ENCODE measurements around the gene PSMD12. TPM values are rescaled to one million over a fixed set of nuclear protein-coding genes. Genes with fewer than 3 reads are reported as not detected.
"Not testable (repeated sequence)": the region's sequence is repeated elsewhere in the genome, so short reads cannot be mapped to it uniquely, and the experiment has no call there.

The PSMD12 gene
- total and polyA plus RNA-seq, 12 donors, result 28.5 to 67.1 (median 48.4) TPM

- ATAC-seq, result no peak
- 90 to 91% methylated on average over 5 of the region's 5 CpGs for WGBS, 2 donors
- intact Hi-C loops (cut with DNase I), result no loop called here
- TF ChIP-seq CTCF (IDR thresholded peaks at IDR 0.05), result no peak
- Histone ChIP-seq H3K4me3 (no peak overlapping the region), H3K27ac (no peak overlapping the region), H3K9me3 (peaks cover 0 to 9% (median 0%) of the 10 kb centered on the region in 11 donors), H3K36me3 (no peaks in the 10 kb centered on the region), H3K27me3 (no peaks in the 10 kb centered on the region), H3K4me1 (peaks cover 0 to 13% (median 6%) of the 10 kb centered on the region in 9 donors)
- no peak for DNase-seq
Measured at GRCh38 chr17:67413388-67413787, 47.0 kb upstream of the PSMD12 start.

- Histone ChIP-seq H3K4me1 (peaks cover 0 to 13% (median 8%) of the 10 kb centered on the region in 9 donors), H3K27me3 (no peaks in the 10 kb centered on the region), H3K4me3 (no peak overlapping the region), H3K9me3 (peaks cover 0 to 9% (median 0%) of the 10 kb centered on the region in 11 donors), H3K27ac (no peak overlapping the region), H3K36me3 (no peaks in the 10 kb centered on the region)
- intact Hi-C loops (cut with DNase I), result no loop called here
- TF ChIP-seq CTCF (IDR thresholded peaks at IDR 0.05), result no peak
- ATAC-seq (no peak), DNase-seq (no peak)
- WGBS, 2 donors, result 60 to 66% methylated on average over 2 of the region's 2 CpGs
Measured at GRCh38 chr17:67412941-67413340, 46.6 kb upstream of the PSMD12 start.

GRCh38 chr17:67412032-67412431 is 45.7 kb upstream of the PSMD12 start:
- Histone ChIP-seq H3K4me1 (peaks cover 0 to 13% (median 8%) of the 10 kb centered on the region in 9 donors), H3K9me3 (peaks cover 0 to 9% (median 0%) of the 10 kb centered on the region in 11 donors), H3K27ac (no peak overlapping the region), H3K27me3 (no peaks in the 10 kb centered on the region), H3K36me3 (no peaks in the 10 kb centered on the region), H3K4me3 (no peak overlapping the region)
- no peak for DNase-seq
- ATAC-seq, result no peak
- TF ChIP-seq CTCF (IDR thresholded peaks at IDR 0.05), result no peak
- 56 to 60% methylated on average over 4 of the region's 4 CpGs for WGBS, 2 donors
- intact Hi-C loops (cut with DNase I), result no loop called here

GRCh38 chr17:67411397-67411796 is 45.0 kb upstream of the PSMD12 start:
- H3K27me3 ChIP-seq, result no peaks in the 10 kb centered on the region
- no peaks in the 10 kb centered on the region for H3K36me3 ChIP-seq
- intact Hi-C loops (cut with DNase I), result no loop called here
- no peak overlapping the region for H3K27ac ChIP-seq
- no peak for DNase-seq
- no peak for TF ChIP-seq CTCF (IDR thresholded peaks at IDR 0.05)
- no peak overlapping the region for H3K4me3 ChIP-seq
- peaks cover 0 to 9% (median 0%) of the 10 kb centered on the region in 11 donors for H3K9me3 ChIP-seq
- WGBS, 2 donors, result 92 to 93% methylated on average over 4 of the region's 4 CpGs
- ATAC-seq, result no peak
- H3K4me1 ChIP-seq, result peaks cover 0 to 11% (median 8%) of the 10 kb centered on the region in 9 donors

GRCh38 chr17:67408455-67408830 is 42.1 kb upstream of the PSMD12 start:
- WGBS, 2 donors, result 66 to 82% methylated on average over 3 of the region's 3 CpGs
- H3K9me3 ChIP-seq; H3K4me1 ChIP-seq; intact Hi-C loops (cut with DNase I); DNase-seq; H3K27me3 ChIP-seq; ATAC-seq; H3K4me3 ChIP-seq; H3K36me3 ChIP-seq; H3K27ac ChIP-seq: not testable (repeated sequence)
